Sigmoid colon (tissue), 7 donors: ENCODE data around the gene APCS. TPM values are rescaled to one million over a fixed set of nuclear protein-coding genes. Genes with fewer than 3 reads are reported as not detected.

Experiments used
- DNase-seq: peaks from one replicate; pipeline ENCODE4 v3.0.0-alpha.2; 2019
- H3K27ac ChIP-seq, 4 donors: fragments of 200-600 bp; sonication (generic); one replicate each; pipeline ENCODE4 v1.5.1; 2016 to 2019; ENCODE audit warnings: mild to moderate bottlenecking in 1 of 4
- H3K27me3 ChIP-seq, 3 donors: fragments of 200-600 bp; sonication (generic); one replicate each; pipeline ENCODE4 v1.5.1; 2019; ENCODE audit warnings: mild to moderate bottlenecking in 1 of 3
- H3K36me3 ChIP-seq, 4 donors: fragments of 200-600 bp; sonication (generic); one replicate each; pipeline ENCODE4 v1.5.1; 2016 to 2019
- H3K4me1 ChIP-seq, 4 donors: fragments of 200-600 bp; sonication (generic); one replicate each; pipeline ENCODE4 v1.5.1; 2017 to 2019
- H3K4me3 ChIP-seq, 4 donors: fragments of 200-600 bp; sonication (generic); one replicate each; pipeline ENCODE4 v1.5.1; 2017 to 2019; ENCODE audit warnings: mild to moderate bottlenecking in 2 of 4, moderate library complexity in 1 of 4
- H3K9me3 ChIP-seq, 4 donors: fragments of 200-600 bp in 3 of 4; sonication (generic) in 3 of 4; one replicate each; pipeline versions ENCODE4 v1.5.1 to v1.6.1; 2013 to 2019
- CTCF ChIP-seq, 4 experiments: fragments of 450-650 bp in 3 of 4; fragments of 200-600 bp in 1 of 4; IDR thresholded peaks; one replicate each; pipeline ENCODE4 v1.5.1; 2016 to 2019; ENCODE audit warnings: antibody characterized with exemption in 4 of 4, mild to moderate bottlenecking in 3 of 4, moderate library complexity in 2 of 4
- EP300 ChIP-seq, 4 donors: sonication (generic); formaldehyde crosslinking; IDR thresholded peaks; one replicate each; pipeline ENCODE4 v1.6.1; 2017; ENCODE audit warnings: antibody characterized with exemption in 4 of 4
- POLR2A ChIP-seq, 2 donors: fragments of 450-650 bp; IDR thresholded peaks; one replicate each; pipeline ENCODE4 v1.6.1; 2016; ENCODE audit warnings: antibody characterized with exemption in 2 of 2, mild to moderate bottlenecking in 2 of 2, moderate library complexity in 2 of 2
- POLR2AphosphoS5 ChIP-seq, 4 donors: sonication (generic); formaldehyde crosslinking; IDR thresholded peaks; one replicate each; pipeline ENCODE4 v1.6.1; 2017; ENCODE audit warnings: antibody characterized with exemption in 4 of 4
- WGBS, 2 donors: extraction: QIAGEN DNeasy Blood & Tissue Kit; methylation state at CpG; one replicate each; pipeline ENCODE4 v1.1.7; 2013; 5-methylcytosine and 5-hydroxymethylcytosine counted together
- intact Hi-C: fragments of 100-400 bp; cut with DNase I; formaldehyde crosslinking; loops from one replicate; pipeline ENCODE4 v1.15.1; 2023
- polyA plus RNA-seq, 3 donors: library from polyadenylated mRNA; stranded (reverse); fragments of 200-250 nt; gene quantifications; one replicate each; pipeline ENCODE4 v1.2.3, GENCODE V29; 2013
- total RNA-seq, 4 donors: library from RNA; depleted of rRNA; stranded (reverse); fragments of >200 nt; gene quantifications; one replicate each; pipeline ENCODE4 v1.1.0, GENCODE V29; 2016
- donor health status: healthy with polysubstance abuse.
- donor health status: Bipolar disorder and iron deficiency.
- donor health status: healthy.

APCS gene
- total and polyA plus RNA-seq, 7 donors, result not detected

GRCh38 chr1:159560599-159560998, 27.0 kb upstream of the APCS start:
- no peak for DNase-seq
- H3K9me3 ChIP-seq, result no peaks in the 10 kb centered on the region
- 25 to 63% methylated on average over 2 of the region's 2 CpGs for WGBS, 2 donors
- TF ChIP-seq EP300 (IDR thresholded peaks at IDR 0.05), result no peak
- no peak for TF ChIP-seq POLR2A (IDR thresholded peaks at IDR 0.05)
- TF ChIP-seq POLR2AphosphoS5 (IDR thresholded peaks at IDR 0.05), result no peak
- no peak for TF ChIP-seq CTCF (IDR thresholded peaks at IDR 0.05)
- H3K4me1 ChIP-seq, result no peaks in the 10 kb centered on the region
- H3K36me3 ChIP-seq, result no peaks in the 10 kb centered on the region
- intact Hi-C loops, result no loop called here
- H3K27me3 ChIP-seq, result no peaks in the 10 kb centered on the region
- no peak overlapping the region for H3K27ac ChIP-seq
- no peak overlapping the region for H3K4me3 ChIP-seq

- H3K36me3 ChIP-seq, result no peaks in the 10 kb centered on the region
- DNase-seq, result no peak
- H3K27me3 ChIP-seq, result no peaks in the 10 kb centered on the region
- TF ChIP-seq POLR2A (IDR thresholded peaks at IDR 0.05) (no peak), POLR2AphosphoS5 (IDR thresholded peaks at IDR 0.05) (no peak), EP300 (IDR thresholded peaks at IDR 0.05) (no peak), CTCF (IDR thresholded peaks at IDR 0.05) (no peak)
- H3K9me3 ChIP-seq, result no peaks in the 10 kb centered on the region
- H3K27ac ChIP-seq, result no peak overlapping the region
- no peak overlapping the region for H3K4me3 ChIP-seq
- no peaks in the 10 kb centered on the region for H3K4me1 ChIP-seq
- intact Hi-C loops, result no loop called here
Observed at GRCh38 chr1:159561497-159561896, 26.1 kb upstream of the APCS start.

DNA sequence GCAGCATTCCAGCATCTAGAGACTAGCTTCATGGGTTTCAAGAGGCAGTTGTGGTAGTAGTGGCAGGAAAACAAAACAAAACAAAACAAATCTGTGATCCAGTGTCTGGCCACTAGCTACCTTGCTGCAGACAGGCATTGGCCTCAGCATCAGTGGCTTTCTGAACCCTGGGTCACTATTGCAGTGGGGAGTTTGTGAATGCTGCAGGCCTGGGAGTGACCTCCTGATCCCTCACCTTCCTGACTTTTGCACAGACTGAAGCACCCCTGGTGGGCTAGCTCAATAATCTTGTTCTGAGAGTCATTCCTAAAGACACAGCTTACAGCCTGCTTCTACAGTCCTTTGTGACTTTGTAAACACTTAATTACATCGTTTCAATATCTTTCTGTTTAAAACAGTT, 24.9 kb upstream of the APCS start:
- Histone ChIP-seq H3K27me3 (no peaks in the 10 kb centered on the region), H3K27ac (no peak overlapping the region), H3K4me3 (no peak overlapping the region), H3K36me3 (no peaks in the 10 kb centered on the region), H3K4me1 (no peaks in the 10 kb centered on the region), H3K9me3 (no peaks in the 10 kb centered on the region)
- TF ChIP-seq CTCF (IDR thresholded peaks at IDR 0.05) (no peak), EP300 (IDR thresholded peaks at IDR 0.05) (no peak), POLR2AphosphoS5 (IDR thresholded peaks at IDR 0.05) (no peak)
- no peak for DNase-seq
- 14 to 52% methylated on average over 1 of the region's 1 CpG for WGBS, 2 donors
- intact Hi-C loops, result no loop called here

GRCh38 chr1:159577446-159577845, 10.2 kb upstream of the APCS start:
- H3K27ac ChIP-seq, result no peak overlapping the region
- no peak for TF ChIP-seq EP300 (IDR thresholded peaks at IDR 0.05)
- no peak for TF ChIP-seq POLR2AphosphoS5 (IDR thresholded peaks at IDR 0.05)
- TF ChIP-seq CTCF (IDR thresholded peaks at IDR 0.05), result no peak
- TF ChIP-seq POLR2A (IDR thresholded peaks at IDR 0.05), result no peak
- H3K4me1 ChIP-seq, result no peaks in the 10 kb centered on the region
- H3K4me3 ChIP-seq, result no peak overlapping the region
- H3K9me3 ChIP-seq, result no peaks in the 10 kb centered on the region
- H3K27me3 ChIP-seq, result no peaks in the 10 kb centered on the region
- DNase-seq, result no peak
- WGBS, 2 donors, result 90 to 91% methylated on average over 3 of the region's 3 CpGs
- intact Hi-C loops, result no loop called here
- no peaks in the 10 kb centered on the region for H3K36me3 ChIP-seq

DNA sequence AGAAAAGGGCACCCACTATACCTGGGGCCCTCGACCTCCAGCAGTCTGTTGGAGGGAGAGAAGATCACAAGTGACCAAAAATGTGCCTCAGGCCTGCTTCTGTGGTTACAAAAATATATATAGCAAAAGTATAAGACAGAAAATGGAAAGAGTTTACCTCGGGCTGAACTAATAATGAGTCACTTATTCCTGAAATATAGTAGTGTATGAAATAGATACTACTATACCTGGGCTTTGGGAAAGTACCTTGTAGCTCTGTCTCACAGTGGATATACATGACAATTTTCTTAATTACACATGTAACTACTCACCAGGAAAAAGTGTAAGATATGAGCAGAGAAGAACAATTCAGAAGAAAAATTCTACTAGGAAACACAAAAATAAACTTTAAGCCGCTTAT, 7.3 kb upstream of the APCS start:
- DNase-seq, result no peak
- Histone ChIP-seq H3K27me3 (no peaks in the 10 kb centered on the region), H3K36me3 (no peaks in the 10 kb centered on the region), H3K4me3 (no peak overlapping the region), H3K4me1 (no peaks in the 10 kb centered on the region), H3K27ac (no peak overlapping the region), H3K9me3 (no peaks in the 10 kb centered on the region)
- no peak for TF ChIP-seq CTCF (IDR thresholded peaks at IDR 0.05)
- TF ChIP-seq EP300 (IDR thresholded peaks at IDR 0.05), result no peak
- TF ChIP-seq POLR2AphosphoS5 (IDR thresholded peaks at IDR 0.05), result no peak
- TF ChIP-seq POLR2A (IDR thresholded peaks at IDR 0.05), result no peak
- 48 to 68% methylated on average over 3 of the region's 3 CpGs for WGBS, 2 donors
- intact Hi-C loops, result no loop called here
